ENCODE data around the gene RPL22L1.
"Not testable (repeated sequence)": the region's sequence is repeated elsewhere in the genome, so short reads cannot be mapped to it uniquely, and the experiment has no call there.

Gene RPL22L1

GRCh38 chr3:170908235-170909116, 38.5 kb upstream of the RPL22L1 start, which contains the start of gene EIF5A2:
TSS of gene EIF5A2 (minus strand) at chr3:170908637. CDS start at chr3:170907806, 831 bp downstream.
- TF ChIP-seq, protein P1, sequence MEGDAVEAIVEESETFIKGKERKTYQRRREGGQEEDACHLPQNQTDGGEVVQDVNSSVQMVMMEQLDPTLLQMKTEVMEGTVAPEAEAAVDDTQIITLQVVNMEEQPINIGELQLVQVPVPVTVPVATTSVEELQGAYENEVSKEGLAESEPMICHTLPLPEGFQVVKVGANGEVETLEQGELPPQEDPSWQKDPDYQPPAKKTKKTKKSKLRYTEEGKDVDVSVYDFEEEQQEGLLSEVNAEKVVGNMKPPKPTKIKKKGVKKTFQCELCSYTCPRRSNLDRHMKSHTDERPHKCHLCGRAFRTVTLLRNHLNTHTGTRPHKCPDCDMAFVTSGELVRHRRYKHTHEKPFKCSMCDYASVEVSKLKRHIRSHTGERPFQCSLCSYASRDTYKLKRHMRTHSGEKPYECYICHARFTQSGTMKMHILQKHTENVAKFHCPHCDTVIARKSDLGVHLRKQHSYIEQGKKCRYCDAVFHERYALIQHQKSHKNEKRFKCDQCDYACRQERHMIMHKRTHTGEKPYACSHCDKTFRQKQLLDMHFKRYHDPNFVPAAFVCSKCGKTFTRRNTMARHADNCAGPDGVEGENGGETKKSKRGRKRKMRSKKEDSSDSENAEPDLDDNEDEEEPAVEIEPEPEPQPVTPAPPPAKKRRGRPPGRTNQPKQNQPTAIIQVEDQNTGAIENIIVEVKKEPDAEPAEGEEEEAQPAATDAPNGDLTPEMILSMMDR (conservative IDR thresholded peaks at IDR 0.05), result no peak
- peak within 1 kb of the TSS; percentile 26; the same call in 1 of the 2 replicates for H3K27ac ChIP-seq

- TF ChIP-seq, protein P1 (conservative IDR thresholded peaks at IDR 0.05), result no peak
- H3K27ac ChIP-seq, result peak overlapping the region; percentile 26; the same call in 1 of the 2 replicates
Observed at GRCh38 chr3:170907637-170908234, 37.7 kb upstream of the RPL22L1 start.

- H3K27ac ChIP-seq, result no peak overlapping the region
- TF ChIP-seq, protein P1 (conservative IDR thresholded peaks at IDR 0.05), result no peak
Observed at GRCh38 chr3:170905862-170906261, 35.9 kb upstream of the RPL22L1 start.

- no peak overlapping the region for H3K27ac ChIP-seq
- TF ChIP-seq, protein P1 (conservative IDR thresholded peaks at IDR 0.05), result no peak
Observed at GRCh38 chr3:170903123-170903522, 33.1 kb upstream of the RPL22L1 start.

DNA sequence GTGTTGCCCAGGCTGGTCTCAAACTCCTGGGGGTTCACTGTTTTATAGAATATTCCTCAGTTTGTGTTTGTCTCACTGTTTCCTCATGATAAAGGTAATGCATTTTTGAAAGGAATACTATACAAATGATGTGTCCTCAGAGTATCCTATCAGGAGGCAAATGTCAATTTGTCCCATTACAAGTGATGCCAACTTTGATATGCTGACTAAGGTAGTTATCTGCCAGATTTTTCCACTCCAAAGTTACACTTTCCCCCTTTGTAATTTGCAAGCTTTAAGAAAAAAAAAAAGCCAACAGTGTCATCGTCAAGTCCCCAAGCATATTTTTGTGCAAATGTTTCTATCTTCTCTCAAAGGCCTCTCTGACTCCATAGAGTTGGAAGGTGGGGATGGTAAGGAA, 29.5 kb upstream of the RPL22L1 start:
- no peak overlapping the region for H3K27ac ChIP-seq
- TF ChIP-seq, protein P1 (conservative IDR thresholded peaks at IDR 0.05), result no peak

DNA sequence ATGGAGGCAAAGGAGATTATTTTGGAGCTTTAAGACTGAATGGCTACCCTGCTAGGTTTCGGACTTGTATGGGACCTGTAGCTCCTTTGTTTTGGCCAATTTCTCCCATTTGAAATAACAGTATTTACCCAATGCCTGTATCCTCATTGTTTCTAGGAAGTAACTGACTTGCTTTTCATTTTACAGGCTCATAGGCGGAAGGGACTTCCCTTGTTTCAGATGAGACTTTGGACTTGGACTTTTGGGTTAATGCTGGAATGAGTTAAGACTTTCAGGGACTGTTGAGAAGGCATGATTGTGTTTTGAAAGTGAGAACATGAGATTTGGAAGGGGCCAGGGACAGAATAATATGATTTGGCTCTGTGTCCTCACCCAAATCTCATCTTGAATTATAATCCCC, 28.0 kb upstream of the RPL22L1 start:
- TF ChIP-seq, protein P1 (conservative IDR thresholded peaks at IDR 0.05), result no peak
- H3K27ac ChIP-seq, result no peak overlapping the region

GRCh38 chr3:170897199-170897598, 27.2 kb upstream of the RPL22L1 start:
- H3K27ac ChIP-seq, result not testable (repeated sequence)

DNA sequence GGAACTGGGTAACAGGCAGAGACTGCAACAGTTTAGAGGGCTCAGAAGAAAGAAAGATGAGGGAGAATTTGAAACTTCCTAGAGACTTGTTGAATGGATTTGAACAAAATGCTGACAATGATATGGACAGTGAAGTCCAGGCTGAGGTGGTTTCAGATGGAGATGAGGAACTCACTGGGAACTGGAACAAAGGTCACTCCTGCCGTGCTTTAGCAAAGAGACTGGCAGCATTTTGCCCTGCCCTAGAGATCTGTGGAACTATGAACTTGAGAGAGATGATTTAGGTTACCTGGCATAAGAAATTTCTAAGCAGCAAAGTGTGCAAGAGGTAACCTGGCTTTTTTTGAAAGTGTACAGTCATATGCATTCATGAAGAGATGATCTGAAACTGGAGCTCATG, 26.8 kb upstream of the RPL22L1 start:
- TF ChIP-seq, protein P1 (conservative IDR thresholded peaks at IDR 0.05), result no peak
- no peak overlapping the region for H3K27ac ChIP-seq

GRCh38 chr3:170896333-170896732, 26.3 kb upstream of the RPL22L1 start:
- not testable (repeated sequence) for H3K27ac ChIP-seq

Data from VCaP (cell line).